HG02943 (cell line): ENCODE measurements around the gene SERBP1.
"Not testable (repeated sequence)": the region's sequence is repeated elsewhere in the genome, so short reads cannot be mapped to it uniquely, and the experiment has no call there.

Experiments
- ATAC-seq: cut with Tn5 transposase; IDR thresholded peaks from one replicate; pipeline ENCODE4 v1.9.1; 2021; ENCODE audit warnings: mild to moderate bottlenecking, low read depth, moderate library complexity; ENCODE audit not compliant: unreplicated experiment

Gene SERBP1

GRCh38 chr1:67430358-67431155, at the start of gene SERBP1:
TSS of gene SERBP1 (minus strand) at chr1:67430402. CDS start at chr1:67430300, 102 bp downstream.
- ATAC-seq = peak; percentile 82

- no peak for ATAC-seq
These were observed 49.1 kb upstream of the SERBP1 start for GRCh38 chr1:67479146-67479891.

GRCh38 chr1:67476906-67477305, 46.7 kb upstream of the SERBP1 start:
- ATAC-seq = no peak

- no peak for ATAC-seq
These were observed 45.8 kb upstream of the SERBP1 start for GRCh38 chr1:67476006-67476482.

- ATAC-seq = no peak
These were observed 41.9 kb upstream of the SERBP1 start for GRCh38 chr1:67472056-67472455.

- no peak for ATAC-seq
These were observed 39.2 kb upstream of the SERBP1 start for GRCh38 chr1:67469431-67469830.

- ATAC-seq = no peak
These were observed 38.0 kb upstream of the SERBP1 start for GRCh38 chr1:67468066-67468718.

- no peak for ATAC-seq
These were observed 35.2 kb upstream of the SERBP1 start for GRCh38 chr1:67465375-67465774.

GRCh38 chr1:67464746-67465145, 34.5 kb upstream of the SERBP1 start:
- no peak for ATAC-seq

- ATAC-seq = no peak
These were observed 33.9 kb upstream of the SERBP1 start for GRCh38 chr1:67464058-67464457.

- ATAC-seq = no peak
These were observed 33.2 kb upstream of the SERBP1 start for GRCh38 chr1:67463298-67463955.

GRCh38 chr1:67460676-67461500, 30.7 kb upstream of the SERBP1 start:
- no peak for ATAC-seq

GRCh38 chr1:67459068-67459467, 28.9 kb upstream of the SERBP1 start:
- ATAC-seq = no peak

GRCh38 chr1:67458663-67459062, 28.5 kb upstream of the SERBP1 start:
- ATAC-seq = no peak

- ATAC-seq = no peak
These were observed 27.0 kb upstream of the SERBP1 start for GRCh38 chr1:67457247-67457646.

- ATAC-seq = no peak
These were observed 21.6 kb upstream of the SERBP1 start for GRCh38 chr1:67451815-67452214.

- no peak for ATAC-seq
These were observed 21.2 kb upstream of the SERBP1 start for GRCh38 chr1:67451356-67451755.

GRCh38 chr1:67446893-67447292, 16.7 kb upstream of the SERBP1 start:
- ATAC-seq = no peak

- not testable (repeated sequence) for ATAC-seq
These were observed 15.8 kb upstream of the SERBP1 start for GRCh38 chr1:67446014-67446413.
